ENCODE results near the gene IPO9. TPM values are rescaled to one million over a fixed set of nuclear protein-coding genes. Genes with fewer than 3 reads are reported as not detected.

Gene IPO9
- total RNA-seq, 1 experiment from 2014 or later, result 80.6 TPM

DNA sequence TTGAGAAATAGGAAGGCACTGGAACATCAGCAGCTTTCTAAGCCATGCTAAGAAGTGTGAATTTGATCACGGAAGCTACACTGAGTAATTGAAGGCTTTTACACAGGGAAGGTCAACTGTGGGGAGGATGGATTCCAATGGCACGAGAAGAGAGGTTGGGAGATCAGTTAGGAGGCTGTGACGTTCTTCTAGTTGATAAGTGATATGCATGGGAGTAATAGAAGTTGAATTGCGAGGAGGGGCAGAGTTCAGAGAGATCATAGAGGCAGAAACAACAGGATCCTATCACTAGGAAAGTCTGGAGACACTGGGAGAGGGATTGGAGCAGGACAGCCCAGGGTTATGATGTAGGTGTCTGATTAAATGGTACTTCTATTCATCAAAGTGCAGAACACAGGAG, 101.2 kb downstream of the IPO9 start:
- Histone ChIP-seq H2AFZ (ENCODE audit: low read depth, low read length, poor library complexity, severe bottlenecking) (no peak overlapping the region), H3K4me2 (ENCODE audit: low read length) (no peak overlapping the region), H3K27me3 (ENCODE audit: insufficient read depth, low read length) (no peaks in the 10 kb centered on the region), H3K27ac (ENCODE audit: low read depth, low read length) (no peak overlapping the region), H3K79me2 (ENCODE audit: insufficient read depth, low read length) (no peaks in the 10 kb centered on the region), H3K36me3 (ENCODE audit: control insufficient read depth in 1 of 2, insufficient read depth in 2 of 2, low read length in 2 of 2) (no peaks in the 10 kb centered on the region), H3K9me2 (ENCODE audit: insufficient read depth) (no peaks in the 10 kb centered on the region), H3K9ac (ENCODE audit: low read length) (no peak overlapping the region), H3K4me1 (ENCODE audit: control insufficient read depth in 1 of 2, insufficient read depth in 2 of 2, low read length in 2 of 2) (no peaks in the 10 kb centered on the region), H4K20me1 (ENCODE audit: insufficient read depth) (no peaks in the 10 kb centered on the region), H3K9me3 (ENCODE audit: control insufficient read depth in 1 of 2, insufficient read depth in 1 of 2, low read depth in 1 of 2, low read length in 2 of 2) (no peaks in the 10 kb centered on the region), H3K4me3 (replicated peaks in 1 of 2; ENCODE audit: low read depth in 1 of 2, low read length in 2 of 2) (no peak overlapping the region)
- ChIA-PET POLR2A (no interaction called here), CTCF (no interaction called here), RAD21 (ENCODE audit: low non-redundant PET in 1 of 2, low total read pairs in 2 of 2, uncharacterized antibody in 2 of 2, unreplicated experiment in 2 of 2) (no interaction called here)
- intact Hi-C loops (cut with micrococcal nuclease), result no loop called here
- BruUV-seq (replicated peaks), result no TSS peak
- DNase-seq (ENCODE audit: low read depth, low spot score), result no peak
- TF ChIP-seq YY1 (IDR thresholded peaks at IDR 0.05; ENCODE audit: extremely low read depth, insufficient replicate concordance, low read depth, low read length), result no peak
- no peak for TF ChIP-seq EGR1 (IDR thresholded peaks at IDR 0.05; ENCODE audit: low read depth)
- no peak for TF ChIP-seq FOSL1 (IDR thresholded peaks at IDR 0.05; ENCODE audit: low read depth)
- no peak for TF ChIP-seq JUND (IDR thresholded peaks at IDR 0.05)
- TF ChIP-seq EZH2 (IDR thresholded peaks at IDR 0.05), result no peak
- no peak for TF ChIP-seq POLR2A (IDR thresholded peaks at IDR 0.05; ENCODE audit: borderline replicate concordance, extremely low read depth, insufficient read depth, insufficient read length)
- no peak for TF ChIP-seq ELF1 (IDR thresholded peaks at IDR 0.05; ENCODE audit: borderline replicate concordance, low read depth)
- no peak for TF ChIP-seq SRF (IDR thresholded peaks at IDR 0.05; ENCODE audit: low read depth)
- no peak for TF ChIP-seq ZNF274 (IDR thresholded peaks at IDR 0.05; ENCODE audit: low read depth, low read length)
- TF ChIP-seq POLR2AphosphoS5 (IDR thresholded peaks at IDR 0.05; ENCODE audit: low read depth, low read length), result no peak
- TF ChIP-seq EZH2phosphoT487 (IDR thresholded peaks at IDR 0.05; ENCODE audit: borderline replicate concordance), result no peak
- no peak for TF ChIP-seq CEBPB (IDR thresholded peaks at IDR 0.05; ENCODE audit: low read depth)
- no peak for TF ChIP-seq TCF7L2 (IDR thresholded peaks at IDR 0.05; ENCODE audit: borderline replicate concordance, extremely low read depth, insufficient read depth, insufficient read length)
- TF ChIP-seq MAX (IDR thresholded peaks at IDR 0.05), result no peak
- TF ChIP-seq, protein P1, sequence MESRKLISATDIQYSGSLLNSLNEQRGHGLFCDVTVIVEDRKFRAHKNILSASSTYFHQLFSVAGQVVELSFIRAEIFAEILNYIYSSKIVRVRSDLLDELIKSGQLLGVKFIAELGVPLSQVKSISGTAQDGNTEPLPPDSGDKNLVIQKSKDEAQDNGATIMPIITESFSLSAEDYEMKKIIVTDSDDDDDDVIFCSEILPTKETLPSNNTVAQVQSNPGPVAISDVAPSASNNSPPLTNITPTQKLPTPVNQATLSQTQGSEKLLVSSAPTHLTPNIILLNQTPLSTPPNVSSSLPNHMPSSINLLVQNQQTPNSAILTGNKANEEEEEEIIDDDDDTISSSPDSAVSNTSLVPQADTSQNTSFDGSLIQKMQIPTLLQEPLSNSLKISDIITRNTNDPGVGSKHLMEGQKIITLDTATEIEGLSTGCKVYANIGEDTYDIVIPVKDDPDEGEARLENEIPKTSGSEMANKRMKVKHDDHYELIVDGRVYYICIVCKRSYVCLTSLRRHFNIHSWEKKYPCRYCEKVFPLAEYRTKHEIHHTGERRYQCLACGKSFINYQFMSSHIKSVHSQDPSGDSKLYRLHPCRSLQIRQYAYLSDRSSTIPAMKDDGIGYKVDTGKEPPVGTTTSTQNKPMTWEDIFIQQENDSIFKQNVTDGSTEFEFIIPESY (IDR thresholded peaks at IDR 0.05; ENCODE audit: extremely low read depth, insufficient replicate concordance, low read length), result no peak
- TF ChIP-seq ZFX (IDR thresholded peaks at IDR 0.05), result no peak
- no peak for TF ChIP-seq CBX3 (IDR thresholded peaks at IDR 0.05; ENCODE audit: low read depth)
- no peak for ATAC-seq
